ENCODE results near the gene BBOF1.

GRCh38 chr14:74064883-74065282, 45.7 kb downstream of the BBOF1 start:
- TF ChIP-seq EZH2 (IDR thresholded peaks at IDR 0.05) (no peak), POLR2AphosphoS5 (IDR thresholded peaks at IDR 0.05; ENCODE audit: borderline replicate concordance, low read depth, low read length) (no peak)
